Measurements from ENCODE around the gene DRG2.

The DRG2 gene, protein sequence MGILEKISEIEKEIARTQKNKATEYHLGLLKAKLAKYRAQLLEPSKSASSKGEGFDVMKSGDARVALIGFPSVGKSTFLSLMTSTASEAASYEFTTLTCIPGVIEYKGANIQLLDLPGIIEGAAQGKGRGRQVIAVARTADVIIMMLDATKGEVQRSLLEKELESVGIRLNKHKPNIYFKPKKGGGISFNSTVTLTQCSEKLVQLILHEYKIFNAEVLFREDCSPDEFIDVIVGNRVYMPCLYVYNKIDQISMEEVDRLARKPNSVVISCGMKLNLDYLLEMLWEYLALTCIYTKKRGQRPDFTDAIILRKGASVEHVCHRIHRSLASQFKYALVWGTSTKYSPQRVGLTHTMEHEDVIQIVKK

DNA sequence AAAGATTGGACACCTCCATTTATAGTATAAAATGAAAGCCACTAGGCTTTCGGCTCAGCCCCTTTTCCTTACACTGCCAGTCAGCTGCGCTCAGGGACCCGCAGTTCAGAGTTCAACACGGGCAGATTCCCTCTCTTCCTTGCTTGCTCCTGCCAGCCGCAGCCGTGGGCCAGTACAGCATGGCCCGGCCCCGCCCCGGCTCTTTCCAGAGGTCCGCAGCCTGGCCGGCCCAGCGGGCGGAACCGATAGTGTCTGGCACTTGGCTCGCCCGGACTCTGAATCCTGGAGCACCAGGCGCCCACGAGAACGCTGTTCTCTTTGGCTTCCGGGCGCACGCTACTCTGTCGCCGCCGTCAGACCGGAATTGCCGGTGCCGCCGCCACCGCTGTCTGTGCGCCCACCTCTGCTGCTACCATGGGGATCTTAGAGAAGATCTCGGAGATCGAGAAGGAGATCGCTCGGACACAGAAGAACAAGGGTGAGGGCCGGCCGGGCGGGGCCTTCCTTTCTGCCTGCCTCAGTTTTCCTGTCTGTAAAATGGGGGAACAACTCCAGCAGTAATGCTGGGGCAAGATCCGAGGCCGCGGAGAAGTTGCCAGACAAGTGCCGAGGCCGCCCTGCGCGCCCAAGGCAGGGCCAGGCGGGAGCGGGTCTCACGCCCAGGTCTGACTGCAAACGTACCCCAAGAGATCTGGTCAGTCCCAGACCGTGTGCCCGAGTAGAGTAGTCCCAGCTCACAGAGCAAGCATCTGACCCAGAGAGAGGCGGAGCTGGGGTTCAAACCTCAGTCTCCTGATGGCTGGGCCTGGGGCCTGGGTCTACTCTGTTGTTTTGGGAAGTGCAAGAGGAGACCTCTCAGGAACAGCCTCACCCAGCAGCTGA is at the start of gene DRG2:
Gene DRG2, plus strand, starts transcription at position 339 of the 882 bp plus-strand sequence. Its CDS starts 76 bp downstream, at position 415.
- H3K79me2 ChIP-seq (ENCODE audit: insufficient read depth, low read length): peaks cover 27% of the 10 kb centered on the region
- peak within 1 kb of the TSS; percentile 98 for H2AFZ ChIP-seq (ENCODE audit: low read depth, low read length, severe bottlenecking)
- H3F3A ChIP-seq (ENCODE audit: insufficient read depth): no peaks in the 10 kb centered on the region
- no peaks in the 10 kb centered on the region for H3K9me3 ChIP-seq (ENCODE audit: insufficient read depth, low read length)
- no peaks in the 10 kb centered on the region for H3K27me3 ChIP-seq (ENCODE audit: low read length)
- H3K36me3 ChIP-seq (ENCODE audit: low read length): 0 out of 2 replicates have a peak, but pooled peaks cover 3% of the 10 kb centered on the region
- H3K4me2 ChIP-seq (ENCODE audit: low read depth, low read length, poor library complexity, severe bottlenecking): peak within 1 kb of the TSS; percentile 73
- H4K20me1 ChIP-seq (ENCODE audit: low read depth, low read length): no peaks in the 10 kb centered on the region
- no peaks in the 10 kb centered on the region for H3K9me2 ChIP-seq (replicated peaks; ENCODE audit: insufficient read depth, low read length)
- peak within 1 kb of the TSS; percentile 92 for H3K4me3 ChIP-seq (ENCODE audit: insufficient read depth, low read length, poor library complexity, severe bottlenecking)
- peak within 1 kb of the TSS; percentile 34; the same call in 1 of the 2 replicates for H3K27ac ChIP-seq (ENCODE audit: low read depth, low read length)
- peak within 1 kb of the TSS; percentile 94 for H3K9ac ChIP-seq (ENCODE audit: low read length)
- TF ChIP-seq, protein P1, sequence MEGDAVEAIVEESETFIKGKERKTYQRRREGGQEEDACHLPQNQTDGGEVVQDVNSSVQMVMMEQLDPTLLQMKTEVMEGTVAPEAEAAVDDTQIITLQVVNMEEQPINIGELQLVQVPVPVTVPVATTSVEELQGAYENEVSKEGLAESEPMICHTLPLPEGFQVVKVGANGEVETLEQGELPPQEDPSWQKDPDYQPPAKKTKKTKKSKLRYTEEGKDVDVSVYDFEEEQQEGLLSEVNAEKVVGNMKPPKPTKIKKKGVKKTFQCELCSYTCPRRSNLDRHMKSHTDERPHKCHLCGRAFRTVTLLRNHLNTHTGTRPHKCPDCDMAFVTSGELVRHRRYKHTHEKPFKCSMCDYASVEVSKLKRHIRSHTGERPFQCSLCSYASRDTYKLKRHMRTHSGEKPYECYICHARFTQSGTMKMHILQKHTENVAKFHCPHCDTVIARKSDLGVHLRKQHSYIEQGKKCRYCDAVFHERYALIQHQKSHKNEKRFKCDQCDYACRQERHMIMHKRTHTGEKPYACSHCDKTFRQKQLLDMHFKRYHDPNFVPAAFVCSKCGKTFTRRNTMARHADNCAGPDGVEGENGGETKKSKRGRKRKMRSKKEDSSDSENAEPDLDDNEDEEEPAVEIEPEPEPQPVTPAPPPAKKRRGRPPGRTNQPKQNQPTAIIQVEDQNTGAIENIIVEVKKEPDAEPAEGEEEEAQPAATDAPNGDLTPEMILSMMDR (IDR thresholded peaks at IDR 0.05; ENCODE audit: insufficient read depth, low read length, poor library complexity, severe bottlenecking): no peak
- no peak for TF ChIP-seq EZH2phosphoT487 (conservative IDR thresholded peaks at IDR 0.05; ENCODE audit: low read length)

GRCh38 chr17:18038149-18038850 is 49.4 kb upstream of the DRG2 start:
- TF ChIP-seq EZH2phosphoT487 (conservative IDR thresholded peaks at IDR 0.05; ENCODE audit: low read length): no peak
- TF ChIP-seq, protein P1 (IDR thresholded peaks at IDR 0.05; ENCODE audit: insufficient read depth, low read length, poor library complexity, severe bottlenecking): no peak
- H3K27ac ChIP-seq (ENCODE audit: low read depth, low read length): peak overlapping the region; percentile 47

GRCh38 chr17:18038861-18039534 is 48.8 kb upstream of the DRG2 start, which contains the start of the genes ATPAF2 and GID4:
TSS of gene ATPAF2 (minus strand) at chr17:18039168. CDS start at chr17:18039013, 155 bp downstream.
TSS of gene GID4 (plus strand) at chr17:18039408. CDS start at chr17:18039465, 57 bp downstream.
- peaks cover 54% of the 10 kb centered on the region for H3K79me2 ChIP-seq (ENCODE audit: insufficient read depth, low read length)
- H3K9me3 ChIP-seq (ENCODE audit: insufficient read depth, low read length): no peaks in the 10 kb centered on the region
- H3K36me3 ChIP-seq (ENCODE audit: low read length): no peaks in the 10 kb centered on the region
- H3K4me3 ChIP-seq (ENCODE audit: insufficient read depth, low read length, poor library complexity, severe bottlenecking): peak within 1 kb of the TSS; percentile 89
- H3F3A ChIP-seq (ENCODE audit: insufficient read depth): peaks cover 15% of the 10 kb centered on the region; the same call in 1 of the 2 replicates
- H3K9ac ChIP-seq (ENCODE audit: low read length): peak within 1 kb of the TSS; percentile 72
- no peak for TF ChIP-seq EZH2phosphoT487 (conservative IDR thresholded peaks at IDR 0.05; ENCODE audit: low read length)
- TF ChIP-seq, protein P1 (IDR thresholded peaks at IDR 0.05; ENCODE audit: insufficient read depth, low read length, poor library complexity, severe bottlenecking): no peak
- no peaks in the 10 kb centered on the region for H3K9me2 ChIP-seq (replicated peaks; ENCODE audit: insufficient read depth, low read length)
- H3K27ac ChIP-seq (ENCODE audit: low read depth, low read length): peak within 1 kb of the TSS; percentile 47
- peak within 1 kb of the TSS; percentile 83 for H3K4me2 ChIP-seq (ENCODE audit: low read depth, low read length, poor library complexity, severe bottlenecking)
- H2AFZ ChIP-seq (ENCODE audit: low read depth, low read length, severe bottlenecking): peak within 1 kb of the TSS; percentile 69
- no peaks in the 10 kb centered on the region for H4K20me1 ChIP-seq (ENCODE audit: low read depth, low read length)
- no peaks in the 10 kb centered on the region for H3K27me3 ChIP-seq (ENCODE audit: low read length)

More at GRCh38 chr17:18038149-18038850, 49.4 kb upstream of the DRG2 start:
- H3K9ac ChIP-seq (ENCODE audit: low read length): peak overlapping the region; percentile 72
- peak overlapping the region; percentile 81 for H3K4me3 ChIP-seq (ENCODE audit: insufficient read depth, low read length, poor library complexity, severe bottlenecking)
- H2AFZ ChIP-seq (ENCODE audit: low read depth, low read length, severe bottlenecking): peak overlapping the region; percentile 30
- no peaks in the 10 kb centered on the region for H3K9me2 ChIP-seq (replicated peaks; ENCODE audit: insufficient read depth, low read length)
- no peaks in the 10 kb centered on the region for H3K9me3 ChIP-seq (ENCODE audit: insufficient read depth, low read length)
- H3K27me3 ChIP-seq (ENCODE audit: low read length): no peaks in the 10 kb centered on the region
- no peaks in the 10 kb centered on the region for H4K20me1 ChIP-seq (ENCODE audit: low read depth, low read length)
- no peaks in the 10 kb centered on the region for H3K36me3 ChIP-seq (ENCODE audit: low read length)
- peaks cover 59% of the 10 kb centered on the region for H3K79me2 ChIP-seq (ENCODE audit: insufficient read depth, low read length)
- peaks cover 15% of the 10 kb centered on the region; the same call in 1 of the 2 replicates for H3F3A ChIP-seq (ENCODE audit: insufficient read depth)
- H3K4me2 ChIP-seq (ENCODE audit: low read depth, low read length, poor library complexity, severe bottlenecking): peak overlapping the region; percentile 83

All from SU-DHL-6 (cell line).